HG03439 (cell line): ENCODE measurements around the gene RIN2.
"Not testable (repeated sequence)": the region's sequence is repeated elsewhere in the genome, so short reads cannot be mapped to it uniquely, and the experiment has no call there.

Source experiments
- ATAC-seq: cut with Tn5 transposase; IDR thresholded peaks from one replicate; pipeline ENCODE4 v1.9.1; 2021; ENCODE audit warnings: mild to moderate bottlenecking, moderate library complexity; ENCODE audit not compliant: unreplicated experiment

The RIN2 gene

DNA sequence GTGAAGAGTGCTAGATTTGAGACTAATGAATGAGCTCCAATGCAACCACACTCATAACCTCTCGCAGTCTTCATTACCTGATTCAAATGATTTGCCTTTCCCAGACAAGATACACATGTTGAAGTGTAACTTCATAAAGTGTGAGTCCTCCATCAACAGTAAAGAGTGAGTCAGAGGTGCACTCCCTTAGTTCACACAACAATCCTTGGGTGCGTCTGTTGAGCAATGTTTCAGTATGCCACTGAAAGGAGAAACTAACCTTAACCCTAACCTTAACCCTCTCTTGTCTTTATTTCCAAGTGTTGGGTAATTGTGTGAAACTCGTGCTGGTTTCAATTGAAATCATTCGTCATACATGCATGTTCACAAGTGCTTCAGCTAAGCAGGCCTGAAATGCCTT lies 21.0 kb upstream of the RIN2 start:
- no peak for ATAC-seq

DNA sequence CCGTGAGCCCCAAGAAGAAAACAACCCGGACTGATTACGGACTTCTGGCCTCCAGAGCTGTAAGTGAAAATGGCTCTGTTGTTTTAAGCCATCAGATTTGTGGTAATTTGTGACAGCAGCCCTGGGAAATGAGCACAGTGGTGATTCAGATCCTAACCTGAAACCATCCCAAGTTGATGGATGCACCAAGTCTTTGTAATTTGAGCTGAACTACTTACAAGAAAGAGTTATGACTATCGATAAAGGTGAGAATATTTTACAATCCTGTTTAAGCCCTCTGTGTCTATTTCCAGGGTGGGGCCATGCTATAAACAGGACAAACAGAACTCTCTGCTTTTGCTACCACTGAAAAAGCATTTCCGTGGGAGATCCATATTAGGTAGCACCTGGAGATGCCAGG lies 19.1 kb upstream of the RIN2 start:
- ATAC-seq = no peak

DNA sequence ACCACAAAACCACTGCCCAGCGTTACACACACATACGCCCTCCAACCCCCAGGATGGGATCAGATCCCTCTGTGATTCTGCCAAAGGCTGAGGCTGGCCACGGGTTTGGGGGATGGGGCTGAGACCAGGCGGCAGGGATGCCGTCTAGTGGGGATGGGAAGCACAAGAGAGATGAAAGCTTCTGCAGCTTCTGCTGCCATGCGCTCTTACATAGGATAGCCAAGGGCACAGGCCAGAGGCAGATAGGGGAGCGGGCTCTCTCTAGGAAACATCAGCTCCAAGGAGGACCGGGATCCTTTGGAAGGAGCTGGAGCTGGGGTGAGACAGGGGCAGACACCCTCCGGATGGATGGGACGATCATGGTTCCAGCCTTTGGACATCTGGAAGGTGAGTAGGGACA lies 18.7 kb upstream of the RIN2 start:
- ATAC-seq = no peak

DNA sequence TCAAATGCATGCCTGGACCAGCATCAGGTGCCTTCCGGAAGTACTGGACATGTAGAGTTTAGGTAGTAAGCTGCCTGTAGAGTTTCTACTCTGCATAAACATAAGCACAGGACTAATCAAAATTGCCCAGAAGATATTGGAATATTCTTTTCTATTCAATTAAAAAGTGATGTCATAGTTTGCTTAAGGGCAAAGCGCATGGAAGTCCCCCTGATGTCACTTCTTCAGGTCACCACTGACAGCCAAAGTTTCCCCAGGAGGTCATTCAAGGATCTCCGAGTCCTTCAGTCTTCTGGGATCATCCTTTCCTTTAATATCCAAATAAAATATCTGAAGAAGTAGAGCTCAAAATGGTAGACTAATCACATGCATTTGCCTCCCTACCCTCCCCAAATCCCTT lies 17.5 kb upstream of the RIN2 start:
- ATAC-seq = no peak

DNA sequence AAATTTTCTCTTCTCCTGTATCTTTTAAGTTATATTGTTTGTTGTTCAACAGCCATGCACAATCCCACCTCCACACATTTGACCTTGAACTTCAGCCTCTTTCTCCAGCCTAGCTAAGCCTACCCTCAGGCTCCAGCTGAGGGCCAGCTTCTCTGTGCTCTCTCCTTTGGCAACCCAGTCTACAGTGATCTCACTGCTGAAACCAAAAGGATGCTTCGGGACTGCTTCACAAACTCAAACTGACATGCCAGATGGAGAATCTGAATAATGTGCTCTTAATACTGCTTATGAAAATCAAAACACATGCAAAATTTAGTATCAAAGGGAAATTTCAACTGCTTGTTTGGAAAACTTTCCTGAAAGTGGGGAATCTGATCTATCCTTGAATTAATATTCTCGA lies 16.1 kb upstream of the RIN2 start:
- ATAC-seq = no peak

DNA sequence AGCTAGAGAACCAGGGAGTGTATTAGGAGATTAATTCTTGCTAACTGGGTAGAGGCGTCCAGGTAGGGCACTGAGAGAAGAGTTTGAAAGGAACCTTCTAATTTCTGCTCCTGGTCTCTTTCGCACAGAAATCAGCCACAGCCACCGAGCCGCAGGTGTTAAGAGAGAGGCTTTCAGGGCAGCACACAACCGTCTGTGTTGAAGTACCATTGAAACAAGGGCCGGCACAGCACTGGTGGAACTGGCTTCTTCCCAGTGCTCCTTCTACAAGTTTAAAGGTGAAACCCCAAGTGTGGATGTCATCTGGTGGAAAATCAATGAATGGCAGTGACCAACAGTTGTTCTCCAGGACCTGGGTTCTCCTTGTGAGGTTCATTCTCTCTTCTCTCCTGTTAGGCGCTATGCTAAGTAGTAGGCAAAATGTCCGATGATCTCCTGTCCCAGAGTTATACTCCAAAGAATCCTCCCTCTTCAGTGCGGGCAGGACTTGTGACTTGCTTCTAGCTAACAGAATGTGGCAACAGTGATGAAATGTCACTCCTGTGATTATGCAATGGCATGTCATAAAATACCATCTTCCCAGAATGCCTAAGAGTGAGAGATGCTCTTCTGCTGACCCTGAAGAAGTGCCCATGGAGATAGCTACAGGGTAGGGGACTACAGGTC lies 15.0 kb upstream of the RIN2 start:
- ATAC-seq = no peak

DNA sequence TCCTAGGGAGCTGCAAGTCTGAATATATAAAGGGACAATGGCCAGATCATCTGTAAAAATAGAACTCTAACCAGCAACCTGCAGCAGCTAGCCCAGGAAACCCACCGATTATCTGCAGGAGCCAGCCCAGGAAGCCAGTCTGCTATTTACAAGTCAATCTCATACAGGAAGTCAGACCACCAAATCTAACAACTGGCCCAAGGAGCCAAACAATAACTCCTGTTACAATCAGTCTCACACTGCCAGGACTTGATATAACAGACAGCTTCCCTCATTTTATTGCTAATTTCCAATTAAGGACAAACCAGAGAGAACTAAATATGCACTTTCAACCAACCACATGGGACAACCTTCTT lies 14.4 kb upstream of the RIN2 start:
- ATAC-seq = no peak

DNA sequence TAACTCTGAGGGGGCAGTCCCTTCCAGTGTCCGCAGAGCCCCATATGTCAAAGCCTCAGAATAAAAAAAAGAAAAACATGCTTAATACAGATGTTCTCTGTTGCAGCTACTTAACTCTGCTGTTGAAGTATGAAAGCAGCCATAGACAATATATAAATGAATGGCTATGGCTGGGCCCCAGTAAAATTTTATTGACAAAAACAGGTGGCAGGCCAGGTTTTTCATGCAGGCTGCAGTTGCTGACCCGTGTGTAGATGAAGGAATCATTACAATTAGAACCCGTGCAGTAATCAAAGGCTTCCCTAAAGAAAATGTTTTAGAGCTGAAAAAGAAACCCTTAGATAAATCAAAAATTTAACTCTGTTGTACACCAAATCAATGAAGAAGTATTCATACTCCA lies 13.0 kb upstream of the RIN2 start:
- no peak for ATAC-seq

DNA sequence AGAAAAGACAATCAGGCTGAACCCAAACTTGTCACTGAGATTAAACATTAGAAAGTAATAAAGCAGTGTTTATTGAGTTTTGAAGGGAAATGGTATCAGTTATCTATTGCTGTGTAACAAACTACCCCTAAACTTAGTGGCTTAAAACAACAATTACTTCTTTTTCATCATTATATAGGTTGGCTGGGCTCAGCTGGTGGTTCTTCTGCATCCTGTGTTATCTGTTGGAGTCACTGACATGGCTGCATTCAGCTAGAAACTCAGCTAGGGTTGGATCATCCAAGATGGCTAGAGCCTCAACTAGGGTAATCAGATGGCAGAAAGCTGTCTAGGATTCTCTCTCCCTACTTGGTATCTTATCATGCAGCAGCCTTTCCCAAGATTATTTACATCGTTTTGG lies 12.5 kb upstream of the RIN2 start:
- ATAC-seq = no peak

DNA sequence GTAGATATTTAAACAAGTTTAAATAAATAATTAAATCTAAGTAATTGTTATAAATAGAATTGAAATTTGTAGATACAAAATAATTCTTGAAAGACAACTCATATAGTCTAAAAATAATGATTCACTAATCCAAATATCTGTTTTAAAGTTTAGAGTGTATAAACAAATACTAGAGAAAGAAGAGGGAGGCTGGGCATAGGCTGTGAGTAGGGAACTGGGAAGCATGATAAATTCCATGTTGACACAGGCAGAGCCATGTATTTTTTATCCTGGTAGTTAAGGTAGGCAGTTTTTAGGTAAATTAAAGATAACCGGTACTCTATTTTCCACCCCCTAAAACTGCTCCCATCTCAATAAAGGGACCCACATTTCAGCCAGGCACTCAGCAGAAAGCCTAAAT lies 11.7 kb upstream of the RIN2 start:
- no peak for ATAC-seq

DNA sequence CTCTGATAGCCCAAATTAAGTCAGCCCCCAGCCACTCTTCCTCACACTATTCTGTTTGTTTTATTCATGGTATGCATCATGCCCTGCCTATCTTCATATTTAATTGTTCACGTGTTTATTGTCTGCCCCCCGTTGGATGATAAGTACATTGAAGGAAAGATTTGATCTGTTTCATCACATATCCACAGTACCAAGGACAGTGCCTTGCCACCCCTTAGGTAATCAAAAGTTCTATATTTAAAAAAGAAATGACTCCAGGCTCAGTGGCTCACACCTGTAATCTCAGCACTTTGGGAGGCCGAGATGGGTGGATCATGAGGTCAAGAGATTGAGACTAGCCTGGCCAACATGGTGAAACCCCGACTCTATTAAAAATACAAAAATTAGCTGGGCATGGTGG lies 10.2 kb upstream of the RIN2 start:
- no peak for ATAC-seq

DNA sequence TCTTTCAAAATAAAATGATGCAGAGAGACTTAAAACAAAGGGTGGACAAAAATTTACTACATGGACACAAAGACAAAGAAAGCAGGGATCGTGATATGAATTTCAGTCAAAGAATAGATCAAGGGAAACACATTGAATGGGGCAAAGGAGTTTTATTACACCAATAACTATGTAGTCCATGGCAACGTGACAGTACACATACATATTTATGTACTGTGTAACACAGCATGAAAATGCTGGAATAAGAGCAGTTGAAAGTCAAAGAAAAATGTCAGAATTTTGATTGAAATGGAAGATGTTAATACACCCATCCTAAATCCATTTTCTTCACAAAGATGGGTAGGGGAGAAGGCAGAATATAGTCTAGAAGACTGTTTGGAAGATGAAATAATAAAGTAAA lies 9.4 kb upstream of the RIN2 start:
- no peak for ATAC-seq

DNA sequence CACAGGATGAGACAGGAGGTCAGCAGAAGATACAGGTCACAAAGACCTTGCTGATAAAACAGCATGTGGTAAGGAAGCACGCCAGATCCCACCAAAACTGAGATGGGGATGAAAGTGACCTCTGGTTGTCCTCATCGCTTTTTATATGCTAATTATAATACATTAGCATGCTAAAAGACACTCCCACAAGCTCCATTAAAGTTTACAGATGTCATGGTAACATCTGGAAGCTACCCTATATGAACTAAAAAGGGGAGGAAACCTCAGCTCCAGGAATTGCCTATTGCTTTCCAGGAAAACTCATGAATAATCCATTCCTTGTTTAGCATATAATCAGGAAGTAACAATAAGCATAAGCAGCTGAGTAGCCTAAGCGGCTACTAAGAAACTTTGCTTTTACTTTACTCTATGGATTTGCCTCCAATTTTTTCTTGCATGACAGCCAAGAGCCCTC lies 8.4 kb upstream of the RIN2 start:
- ATAC-seq = no peak

DNA sequence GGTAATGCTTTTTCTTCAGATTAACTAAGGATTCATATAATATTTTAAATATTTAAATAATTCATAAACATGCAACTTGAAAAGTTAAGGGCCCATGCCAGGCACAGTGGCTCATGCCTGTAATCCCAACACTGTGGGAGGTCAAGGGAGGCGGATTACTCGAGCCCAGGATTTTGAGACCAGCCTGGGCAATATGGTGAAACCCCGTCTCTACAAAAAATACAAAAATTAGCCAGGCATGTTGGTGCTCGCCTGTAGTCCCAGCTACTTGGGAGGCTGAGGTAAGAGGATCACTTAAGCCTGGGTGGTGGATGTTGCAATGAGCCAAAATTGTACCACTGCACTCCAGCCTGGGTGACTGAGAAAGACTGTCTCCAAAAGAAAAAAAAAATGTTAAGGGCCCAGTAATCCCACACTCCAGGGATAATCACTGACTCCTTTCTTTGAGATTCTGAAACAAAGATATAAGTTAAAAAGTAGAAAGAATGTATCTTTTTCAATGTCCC lies 7.9 kb upstream of the RIN2 start:
- no peak for ATAC-seq

DNA sequence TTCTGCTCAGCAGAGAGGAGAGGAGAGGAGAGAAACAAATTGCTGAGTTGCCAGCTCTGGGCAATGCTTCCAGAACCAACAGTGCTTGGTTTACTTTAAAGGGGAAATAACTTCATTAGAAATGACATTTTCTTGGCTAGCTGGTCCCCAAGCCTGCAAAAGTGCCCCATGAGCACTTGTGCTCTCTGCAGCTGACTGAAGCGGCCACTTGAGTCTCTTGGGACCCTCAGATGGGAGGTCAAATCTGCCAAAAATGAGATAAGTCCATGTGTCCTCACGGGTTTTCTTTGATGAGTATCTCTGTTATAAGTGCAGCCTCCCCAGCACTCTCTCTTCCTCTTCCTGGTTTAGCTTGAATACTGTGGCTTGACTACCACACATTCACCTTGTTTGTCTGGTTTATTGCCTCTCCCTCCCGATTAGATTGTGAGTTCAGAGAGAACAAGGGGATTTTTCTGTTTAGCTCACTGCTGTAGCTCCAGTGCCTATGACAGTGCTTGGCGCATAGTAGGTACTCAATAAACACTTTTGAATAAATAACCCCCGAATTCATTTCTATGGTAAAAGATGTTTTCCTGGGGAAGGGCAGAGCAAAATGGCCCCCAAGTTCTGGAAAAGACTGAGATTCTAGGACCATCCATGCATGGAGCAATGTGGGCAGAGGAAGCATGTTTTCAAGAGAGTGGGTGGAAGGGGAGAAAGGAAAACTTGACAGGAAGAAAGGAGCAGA lies 7.0 kb upstream of the RIN2 start:
- ATAC-seq = no peak

DNA sequence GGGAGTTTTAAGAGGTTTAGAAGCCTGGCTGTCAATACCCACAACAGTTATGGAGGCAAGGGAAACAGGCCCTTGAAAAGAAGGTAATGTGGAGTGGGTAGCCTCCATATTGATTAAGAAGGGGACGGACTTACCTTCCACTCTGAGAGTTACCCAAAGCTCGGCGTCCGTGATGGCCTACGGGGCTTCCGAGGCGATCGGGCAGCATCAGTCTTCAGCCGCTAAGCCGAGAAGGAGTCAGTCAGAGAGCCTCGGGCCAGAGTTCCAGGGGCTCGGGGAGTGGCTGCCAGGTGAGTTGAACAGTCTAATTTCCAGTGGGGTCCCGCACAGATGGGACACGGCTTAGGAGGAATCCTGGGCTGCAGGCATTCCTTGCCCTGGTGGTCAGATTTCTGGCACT lies 3.9 kb upstream of the RIN2 start:
- ATAC-seq = not testable (repeated sequence)

DNA sequence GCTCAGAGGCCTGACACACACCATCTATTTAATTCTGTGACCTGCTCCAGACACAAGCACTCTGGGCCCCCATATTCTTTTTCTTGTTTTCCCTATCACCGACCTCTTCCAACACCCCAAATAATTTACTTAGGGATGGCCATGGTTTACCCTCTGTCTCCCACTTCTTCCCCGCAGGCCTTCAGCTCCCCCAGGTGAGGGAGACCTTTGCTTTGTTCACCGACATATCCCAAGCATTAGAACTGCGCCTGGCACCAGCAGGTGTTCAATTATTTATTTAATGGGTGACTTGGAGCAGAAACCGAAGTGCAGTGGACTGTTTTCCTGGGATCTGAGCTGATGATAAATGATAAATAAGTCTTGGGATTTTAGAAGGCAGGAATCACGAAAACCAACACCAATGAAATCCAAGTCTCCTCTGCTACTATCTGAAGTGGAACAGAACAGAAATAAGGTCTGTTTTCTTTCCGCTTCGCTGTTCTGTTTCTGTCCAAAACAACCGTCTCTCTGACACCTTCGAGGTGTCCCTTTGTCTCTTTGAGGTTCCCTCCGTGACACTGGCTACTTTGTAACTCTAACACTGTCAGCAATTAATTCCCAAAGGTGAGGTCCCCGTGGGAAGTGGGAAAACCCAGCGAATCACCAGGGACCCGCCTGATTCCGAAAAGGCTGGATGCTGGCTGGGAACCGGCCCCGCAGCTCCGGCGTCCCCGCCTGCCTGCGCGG lies 1.1 kb upstream of the RIN2 start:
- ATAC-seq = no peak

DNA sequence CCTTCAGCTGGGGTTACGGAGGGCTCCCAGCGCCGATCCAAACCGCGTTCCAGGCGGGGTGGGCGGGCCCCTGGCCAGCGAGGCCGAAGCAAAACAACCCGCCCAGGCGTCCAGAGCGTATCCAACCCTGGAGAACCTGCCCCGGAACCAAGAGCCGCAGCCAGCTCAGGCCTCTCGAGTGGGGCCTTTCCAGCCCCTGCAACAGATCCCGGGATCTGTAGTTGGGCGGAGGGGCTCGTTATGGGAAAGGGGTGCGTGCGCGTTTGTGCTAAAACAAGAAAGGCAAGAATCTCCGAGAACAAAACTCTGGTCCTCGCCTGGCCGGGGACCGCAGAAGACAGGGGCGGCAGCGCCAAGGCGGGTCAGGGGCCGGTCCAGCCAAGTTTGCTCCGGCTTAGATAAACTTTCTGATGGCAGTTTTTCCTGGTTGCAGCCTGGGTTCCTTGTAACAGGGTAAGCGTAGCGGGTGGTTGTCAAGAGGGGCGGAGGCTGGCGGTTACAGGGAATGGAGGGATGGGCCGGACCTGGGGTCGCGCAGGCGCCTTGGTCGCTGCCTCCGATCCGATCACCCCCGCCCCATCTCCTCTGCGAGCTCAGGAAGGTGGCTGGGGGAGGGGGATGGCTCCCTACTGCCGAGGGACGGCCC lies 448 bp upstream of the RIN2 start:
- no peak for ATAC-seq

DNA sequence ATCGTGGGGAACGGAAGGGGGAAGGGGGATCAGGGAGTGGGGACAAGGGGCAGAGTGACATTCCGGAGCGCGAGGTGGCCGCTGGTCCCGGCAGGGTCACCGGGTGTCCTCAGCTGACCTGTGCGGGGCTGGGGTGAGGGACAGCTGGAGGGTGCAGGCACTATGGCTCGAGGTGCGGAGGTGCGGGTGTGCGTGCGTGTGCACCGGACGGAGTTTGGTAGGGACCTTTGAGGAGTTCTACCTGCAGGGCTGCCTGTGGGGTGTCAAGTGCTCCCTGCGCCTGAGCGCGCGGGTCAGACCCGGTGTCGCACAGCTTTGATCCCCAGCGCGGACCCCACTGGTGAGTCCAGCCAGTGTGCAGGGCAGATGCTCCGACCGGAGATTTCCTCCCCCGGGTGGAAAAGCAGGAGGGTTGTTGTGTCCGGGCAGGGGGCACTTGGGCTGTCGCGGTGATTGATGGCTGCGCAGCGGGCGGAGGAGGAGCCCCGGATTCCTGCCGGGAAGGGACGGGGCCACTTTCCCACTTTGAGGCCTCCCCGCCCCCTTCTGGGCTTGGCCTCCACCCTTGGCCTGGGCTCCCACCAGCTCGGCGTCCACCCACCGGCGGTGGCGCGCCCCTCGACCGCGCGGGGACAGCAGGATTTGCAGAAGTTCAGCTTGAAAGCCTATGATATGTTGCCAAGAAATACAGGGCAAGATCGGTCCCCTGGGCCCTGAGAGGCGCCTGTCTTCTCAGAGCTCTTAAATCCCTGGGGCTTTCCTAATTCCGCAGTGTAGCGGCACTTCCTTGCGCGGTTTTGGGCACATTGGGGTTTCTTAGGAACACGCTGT lies 658 bp downstream of the RIN2 start:
- no peak for ATAC-seq

DNA sequence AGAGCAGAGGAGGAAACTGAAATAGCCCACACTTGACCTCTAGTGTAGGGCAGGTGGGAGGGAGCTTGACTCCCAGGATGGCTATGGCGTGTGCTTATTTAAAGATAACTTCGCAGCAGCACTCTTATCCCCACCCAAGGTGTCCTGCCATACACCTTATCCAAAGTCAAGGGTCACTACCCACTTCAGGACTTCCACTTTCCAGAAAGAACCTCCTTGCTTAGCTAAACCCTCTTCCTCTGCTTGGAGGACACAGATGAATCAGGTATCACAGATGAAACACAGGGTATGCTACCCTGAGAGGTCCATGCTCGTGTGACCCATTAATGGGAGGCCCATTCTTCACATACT lies 2.3 kb downstream of the RIN2 start:
- no peak for ATAC-seq

DNA sequence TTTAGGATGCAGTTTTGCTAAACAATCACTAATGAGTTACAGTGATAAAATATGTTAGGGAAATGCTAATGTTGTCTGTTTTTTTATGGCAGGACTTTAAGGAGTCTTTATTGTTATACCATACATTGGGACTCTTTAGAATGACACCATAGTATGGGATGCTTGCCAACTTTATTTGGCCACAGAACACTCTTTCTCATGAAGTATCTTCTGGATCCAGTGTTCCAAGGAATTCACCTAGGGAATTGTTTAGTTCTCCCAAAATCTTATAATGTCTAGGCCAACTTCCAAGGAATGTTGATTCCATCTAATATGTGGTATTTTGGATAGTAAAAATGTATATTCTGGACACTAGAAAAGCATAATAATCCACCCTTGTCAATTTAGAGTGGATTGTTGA lies 3.3 kb downstream of the RIN2 start:
- ATAC-seq = no peak
